ENCODE results near the gene ESM1.

- TF ChIP-seq POLR2A (IDR thresholded peaks at IDR 0.05; ENCODE audit: low read depth, low read length) (no peak), TAF1 (IDR thresholded peaks at IDR 0.05; ENCODE audit: low read depth, low read length) (no peak), POLR2AphosphoS5 (IDR thresholded peaks at IDR 0.05; ENCODE audit: low read depth, low read length) (no peak), SPI1 (IDR thresholded peaks at IDR 0.05; ENCODE audit: low read depth, low read length) (no peak), POU2F2 (IDR thresholded peaks at IDR 0.05; ENCODE audit: low read depth, low read length) (no peak)
Measured at GRCh38 chr5:55030676-55031369, 45.4 kb upstream of the ESM1 start.

Data from GM12891 (cell line).